Cardiac fibroblast (primary cell): ENCODE data around the gene TKT.

ENCODE experiments used
- DNase-seq, 2 donors: peaks; one replicate each; pipeline versions ENCODE4 v3.0.0 to v3.0.0-alpha.2; 2010; ENCODE audit warnings: low read depth in 2 of 2
- H3K4me3 ChIP-seq, 2 donors: replicated peaks in 1 of 2; 1 replicate in 1 of 2; 2 replicates in 1 of 2; pipeline ENCODE4 v1.5.1; 2011; ENCODE audit warnings: low read depth in 2 of 2, low read length in 2 of 2, mild to moderate bottlenecking in 2 of 2, moderate library complexity in 1 of 2
- TF ChIP-seq, protein P1 (sequence below): IDR thresholded peaks from one replicate; pipeline ENCODE4 v1.5.1; 2011; ENCODE audit warnings: low read depth, mild to moderate bottlenecking, low read length, inconsistent platforms

Gene TKT

DNA sequence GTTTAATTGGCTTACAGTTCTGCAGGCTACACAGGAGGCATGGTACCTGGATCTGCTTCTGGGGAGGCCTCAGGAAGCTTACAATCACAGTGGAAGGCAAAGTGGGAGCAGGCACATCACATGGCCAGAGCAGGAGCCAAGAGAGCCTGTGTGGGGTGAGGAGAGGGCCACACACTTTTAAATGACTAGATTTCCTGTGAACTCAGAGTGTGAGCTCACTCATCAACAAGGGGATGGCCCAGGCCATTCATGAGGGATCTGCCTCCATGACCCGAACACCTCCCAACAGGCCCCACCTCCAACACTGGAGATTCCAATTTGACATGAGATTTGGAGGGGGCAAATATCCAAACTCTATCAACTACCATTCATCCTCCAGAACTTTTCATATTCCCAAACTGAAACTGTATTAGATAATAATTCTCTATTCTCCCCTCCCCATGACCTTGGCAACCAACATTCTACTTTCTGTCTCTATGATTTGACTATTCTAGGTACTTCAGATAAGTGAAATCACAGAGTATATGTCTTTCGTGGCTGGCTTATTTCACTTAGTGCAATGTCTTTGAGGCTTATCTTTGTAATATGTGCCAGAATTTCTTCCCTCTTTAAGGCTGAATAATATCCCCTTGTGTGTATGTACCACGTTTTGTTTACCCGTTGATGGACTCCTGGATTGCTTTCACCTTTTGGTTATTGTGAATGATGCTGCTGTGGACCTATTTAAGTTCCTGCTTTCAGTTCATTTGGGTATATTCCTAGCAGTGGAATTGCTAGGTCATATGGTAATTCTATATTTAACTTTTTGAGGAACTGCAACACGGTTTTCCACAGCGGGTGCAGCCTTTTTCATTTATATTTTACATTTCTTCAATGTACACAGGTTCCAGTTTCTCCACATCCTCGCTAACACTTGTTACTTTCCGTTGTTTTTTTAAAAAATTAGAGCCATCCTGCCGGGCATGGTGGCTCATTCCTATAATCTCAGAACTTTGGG is 43.8 kb downstream of the TKT start:
- DNase-seq: no peak
- no peak overlapping the region for H3K4me3 ChIP-seq
- TF ChIP-seq, protein P1, sequence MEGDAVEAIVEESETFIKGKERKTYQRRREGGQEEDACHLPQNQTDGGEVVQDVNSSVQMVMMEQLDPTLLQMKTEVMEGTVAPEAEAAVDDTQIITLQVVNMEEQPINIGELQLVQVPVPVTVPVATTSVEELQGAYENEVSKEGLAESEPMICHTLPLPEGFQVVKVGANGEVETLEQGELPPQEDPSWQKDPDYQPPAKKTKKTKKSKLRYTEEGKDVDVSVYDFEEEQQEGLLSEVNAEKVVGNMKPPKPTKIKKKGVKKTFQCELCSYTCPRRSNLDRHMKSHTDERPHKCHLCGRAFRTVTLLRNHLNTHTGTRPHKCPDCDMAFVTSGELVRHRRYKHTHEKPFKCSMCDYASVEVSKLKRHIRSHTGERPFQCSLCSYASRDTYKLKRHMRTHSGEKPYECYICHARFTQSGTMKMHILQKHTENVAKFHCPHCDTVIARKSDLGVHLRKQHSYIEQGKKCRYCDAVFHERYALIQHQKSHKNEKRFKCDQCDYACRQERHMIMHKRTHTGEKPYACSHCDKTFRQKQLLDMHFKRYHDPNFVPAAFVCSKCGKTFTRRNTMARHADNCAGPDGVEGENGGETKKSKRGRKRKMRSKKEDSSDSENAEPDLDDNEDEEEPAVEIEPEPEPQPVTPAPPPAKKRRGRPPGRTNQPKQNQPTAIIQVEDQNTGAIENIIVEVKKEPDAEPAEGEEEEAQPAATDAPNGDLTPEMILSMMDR: no peak

GRCh38 chr3:53202331-53203015 is 53.3 kb downstream of the TKT start:
- H3K4me3 ChIP-seq: no peak overlapping the region
- TF ChIP-seq, protein P1: no peak
- DNase-seq: no peak

DNA sequence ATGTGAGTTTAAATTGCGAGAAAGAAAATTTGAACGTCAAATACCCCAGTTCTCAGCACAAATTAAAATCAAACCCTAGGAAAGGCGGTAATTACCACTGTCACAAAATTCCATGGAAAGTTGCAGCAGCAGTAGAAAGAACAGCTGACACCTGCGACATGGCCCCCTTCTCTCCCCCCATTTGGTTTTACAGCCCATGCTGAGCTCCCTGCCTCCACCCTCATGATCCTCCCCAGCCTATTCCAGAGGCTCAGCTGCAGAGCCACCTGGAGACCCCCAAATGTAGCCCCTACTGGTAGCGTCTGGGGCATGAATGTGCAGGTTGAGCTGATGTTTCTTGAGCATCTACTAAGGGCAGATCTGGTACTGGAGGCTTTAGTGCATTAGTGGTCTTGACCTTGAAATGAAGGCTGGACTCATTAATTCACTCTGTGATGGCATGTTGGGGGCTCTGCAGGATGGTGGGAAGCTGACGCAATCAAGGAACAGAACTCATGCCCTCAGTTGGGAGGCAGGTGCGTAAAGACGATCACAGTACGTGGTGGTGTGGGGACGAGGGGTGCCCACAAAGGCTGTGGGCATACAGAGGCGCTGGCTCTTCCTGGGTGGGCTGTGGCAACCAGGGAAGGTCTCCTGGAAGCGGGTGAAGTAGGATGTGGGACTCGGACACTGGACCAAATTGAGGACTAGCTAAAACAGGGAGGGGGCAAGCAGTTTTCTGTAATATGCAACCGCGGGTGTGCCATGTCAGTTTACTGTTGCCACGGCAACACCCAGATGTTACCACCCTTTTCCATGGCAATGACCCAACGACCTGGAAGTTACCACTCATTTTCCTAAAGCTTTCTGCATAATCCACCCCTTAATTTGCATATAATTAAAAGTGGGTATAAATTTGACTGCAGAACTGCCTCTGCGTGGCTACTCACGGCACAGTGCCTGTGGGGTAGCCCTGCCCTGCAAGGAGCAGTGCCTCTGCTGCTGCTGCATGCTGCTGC is 55.0 kb downstream of the TKT start:
- TF ChIP-seq, protein P1: no peak
- H3K4me3 ChIP-seq: no peak overlapping the region
- no peak for DNase-seq

- no peak for DNase-seq
- TF ChIP-seq, protein P1: no peak
- H3K4me3 ChIP-seq: no peak overlapping the region
These were observed 56.0 kb downstream of the TKT start for GRCh38 chr3:53199834-53200233.

- DNase-seq: no peak
- no peak overlapping the region for H3K4me3 ChIP-seq
- TF ChIP-seq, protein P1: no peak
These were observed 56.8 kb downstream of the TKT start for GRCh38 chr3:53198996-53199395.
